ENCODE data around the gene CERS6.

DNA sequence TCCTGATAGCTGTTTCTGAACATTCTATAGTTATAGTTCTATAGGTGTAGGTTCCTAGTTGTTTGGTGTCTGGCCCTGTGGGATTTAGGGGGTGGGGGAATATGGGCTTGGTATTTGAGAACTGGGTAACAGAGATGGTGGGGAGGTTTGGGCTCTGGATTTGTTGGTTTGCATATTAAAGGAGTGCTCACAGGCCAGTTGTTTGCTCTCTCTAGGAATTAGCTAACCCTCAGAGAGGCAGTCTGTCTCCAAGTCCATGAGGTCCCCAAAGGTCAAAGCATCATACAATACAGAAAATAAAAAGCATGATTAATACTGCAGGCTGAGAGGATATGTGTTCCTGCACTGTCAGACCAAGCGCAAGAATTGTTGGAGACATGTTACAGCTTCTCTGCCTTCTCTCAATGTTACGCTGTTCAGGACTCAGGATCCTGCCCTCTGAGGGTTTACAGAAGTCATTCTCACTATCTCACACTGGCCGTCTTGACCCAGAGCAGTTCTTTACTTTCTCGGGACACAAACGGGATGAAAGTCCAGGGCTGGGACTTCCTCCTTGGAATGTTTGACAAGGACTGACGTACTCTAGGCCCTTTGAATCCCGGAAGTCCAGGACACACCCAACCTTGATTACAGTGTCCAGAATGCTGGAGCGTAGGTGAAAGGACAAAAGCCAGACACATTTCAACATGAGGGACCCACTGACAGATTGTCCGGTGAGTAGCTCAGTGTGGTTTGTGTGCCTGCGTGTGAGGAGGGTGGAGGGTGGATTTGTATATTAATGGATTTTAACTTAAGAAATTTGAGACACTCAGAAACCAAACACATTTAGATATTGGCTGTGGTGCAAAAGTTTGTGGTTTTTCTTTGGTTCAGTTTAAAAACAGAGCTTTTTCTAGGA lies 346.1 kb downstream of the CERS6 start, which contains the start of gene NOSTRIN:
- TF ChIP-seq ZNF622 (IDR thresholded peaks at IDR 0.05) = no peak
- no peak for TF ChIP-seq SMC3 (IDR thresholded peaks at IDR 0.05; ENCODE audit: borderline replicate concordance, low read length)
- TF ChIP-seq, protein P1, sequence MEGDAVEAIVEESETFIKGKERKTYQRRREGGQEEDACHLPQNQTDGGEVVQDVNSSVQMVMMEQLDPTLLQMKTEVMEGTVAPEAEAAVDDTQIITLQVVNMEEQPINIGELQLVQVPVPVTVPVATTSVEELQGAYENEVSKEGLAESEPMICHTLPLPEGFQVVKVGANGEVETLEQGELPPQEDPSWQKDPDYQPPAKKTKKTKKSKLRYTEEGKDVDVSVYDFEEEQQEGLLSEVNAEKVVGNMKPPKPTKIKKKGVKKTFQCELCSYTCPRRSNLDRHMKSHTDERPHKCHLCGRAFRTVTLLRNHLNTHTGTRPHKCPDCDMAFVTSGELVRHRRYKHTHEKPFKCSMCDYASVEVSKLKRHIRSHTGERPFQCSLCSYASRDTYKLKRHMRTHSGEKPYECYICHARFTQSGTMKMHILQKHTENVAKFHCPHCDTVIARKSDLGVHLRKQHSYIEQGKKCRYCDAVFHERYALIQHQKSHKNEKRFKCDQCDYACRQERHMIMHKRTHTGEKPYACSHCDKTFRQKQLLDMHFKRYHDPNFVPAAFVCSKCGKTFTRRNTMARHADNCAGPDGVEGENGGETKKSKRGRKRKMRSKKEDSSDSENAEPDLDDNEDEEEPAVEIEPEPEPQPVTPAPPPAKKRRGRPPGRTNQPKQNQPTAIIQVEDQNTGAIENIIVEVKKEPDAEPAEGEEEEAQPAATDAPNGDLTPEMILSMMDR (IDR thresholded peaks at IDR 0.05 in 2 of 3, conservative IDR thresholded peaks at IDR 0.05 in 1 of 3; ENCODE audit: control insufficient read depth in 2 of 3, extremely low read depth in 1 of 3, insufficient read depth in 1 of 3, low read depth in 3 of 3, low read length in 3 of 3) = no peak

All from GM12878 (cell line).